Neural progenitor cell (in vitro differentiated cells): Measurements from ENCODE around the gene ABL2. TPM values are rescaled to one million over a fixed set of nuclear protein-coding genes. Genes with fewer than 3 reads are reported as not detected.

Experiments
- DNase-seq: peaks from one replicate; pipeline ENCODE4 v3.0.0-alpha.2; 2016; ENCODE audit warnings: low spot score
- H2AFZ ChIP-seq: fragments of 200-600 bp; sonication (generic); replicated peaks from 2 replicates; pipeline ENCODE4 v1.6.1; 2016; ENCODE audit warnings: antibody characterized with exemption
- H3F3A ChIP-seq: fragments of 200-600 bp; sonication (generic); 2 replicates; pipeline ENCODE4 v1.6.1; 2016; ENCODE audit warnings: antibody characterized with exemption, low read depth
- H3K27ac ChIP-seq: fragments of 200-600 bp; sonication (generic); 2 replicates; pipeline ENCODE4 v1.5.1; 2016; ENCODE audit warnings: mild to moderate bottlenecking
- H3K27me3 ChIP-seq: fragments of 200-600 bp; sonication (generic); 2 replicates; pipeline ENCODE4 v1.6.1; 2016; ENCODE audit warnings: mild to moderate bottlenecking, moderate library complexity
- H3K36me3 ChIP-seq: fragments of 200-600 bp; sonication (generic); 2 replicates; pipeline ENCODE4 v1.5.1; 2016
- H3K4me1 ChIP-seq: fragments of 200-600 bp; sonication (generic); 2 replicates; pipeline ENCODE4 v1.6.1; 2016; ENCODE audit warnings: mixed run types
- H3K4me2 ChIP-seq: fragments of 200-600 bp; sonication (generic); 2 replicates; pipeline ENCODE4 v1.6.1; 2016
- H3K4me3 ChIP-seq: fragments of 200-600 bp; sonication (generic); 2 replicates; pipeline ENCODE4 v1.5.1; 2016
- H3K79me2 ChIP-seq: fragments of 200-600 bp; sonication (generic); 2 replicates; pipeline ENCODE4 v1.6.1; 2016; ENCODE audit warnings: low read depth
- H3K9ac ChIP-seq: fragments of 200-600 bp; sonication (generic); 2 replicates; pipeline ENCODE4 v1.6.1; 2016
- H3K9me3 ChIP-seq: fragments of 200-600 bp; sonication (generic); 2 replicates; pipeline ENCODE4 v1.5.1; 2016; ENCODE audit warnings: low read depth
- H4K20me1 ChIP-seq: fragments of 200-600 bp; sonication (generic); 2 replicates; pipeline ENCODE4 v1.6.1; 2016; ENCODE audit warnings: low read depth
- H3K27ac Mint-ChIP-seq: 3 replicates; pipeline ENCODE4 v1.8.0; 2021; ENCODE audit warnings: mixed read lengths
- H3K27me3 Mint-ChIP-seq: 2 replicates; pipeline ENCODE4 v1.8.0; 2022; ENCODE audit warnings: low read depth, mild to moderate bottlenecking, inconsistent platforms, moderate library complexity, mixed read lengths; ENCODE audit not compliant: insufficient read depth
- H3K36me3 Mint-ChIP-seq: 3 replicates; pipeline ENCODE4 v1.8.0; 2021; ENCODE audit warnings: mixed read lengths
- H3K4me1 Mint-ChIP-seq: 3 replicates; pipeline ENCODE4 v1.8.0; 2021; ENCODE audit warnings: mixed read lengths
- H3K4me3 Mint-ChIP-seq: 3 replicates; pipeline ENCODE4 v1.8.0; 2021; ENCODE audit warnings: mild to moderate bottlenecking, moderate library complexity, mixed read lengths
- H3K9me3 Mint-ChIP-seq: 3 replicates; pipeline ENCODE4 v1.8.0; 2020; ENCODE audit warnings: mixed read lengths
- EZH2 ChIP-seq: fragments of 200-600 bp; sonication (generic); IDR thresholded peaks from 2 replicates; pipeline ENCODE4 v1.6.1; 2017; ENCODE audit warnings: antibody characterized with exemption, mild to moderate bottlenecking, moderate library complexity
- EZH2phosphoT487 ChIP-seq: fragments of 200-600 bp; sonication (generic); IDR thresholded peaks from 2 replicates; pipeline ENCODE4 v1.6.1; 2017; ENCODE audit warnings: antibody characterized with exemption
- total RNA-seq: library from RNA; depleted of rRNA; stranded (reverse); fragments of >200 nt; gene quantifications from 2 replicates; pipeline ENCODE4 v1.2.3, GENCODE V29; 2015; ENCODE audit warnings: low replicate concordance
- TF ChIP-seq, protein P1 (sequence below): fragments of 200-600 bp; sonication (generic); IDR thresholded peaks from 2 replicates; pipeline ENCODE4 v1.5.1; 2017; ENCODE audit warnings: antibody characterized with exemption, mild to moderate bottlenecking

Gene ABL2
- total RNA-seq, 1 donor from 2014 or later = 17.9 TPM

- no peak for DNase-seq
- H3K9ac ChIP-seq = no peak overlapping the region
- H3K4me1 ChIP-seq = no peaks in the 10 kb centered on the region
- peaks cover 20% of the 10 kb centered on the region for H4K20me1 ChIP-seq
- TF ChIP-seq EZH2phosphoT487 (no peak), EZH2 (no peak)
- TF ChIP-seq, protein P1, sequence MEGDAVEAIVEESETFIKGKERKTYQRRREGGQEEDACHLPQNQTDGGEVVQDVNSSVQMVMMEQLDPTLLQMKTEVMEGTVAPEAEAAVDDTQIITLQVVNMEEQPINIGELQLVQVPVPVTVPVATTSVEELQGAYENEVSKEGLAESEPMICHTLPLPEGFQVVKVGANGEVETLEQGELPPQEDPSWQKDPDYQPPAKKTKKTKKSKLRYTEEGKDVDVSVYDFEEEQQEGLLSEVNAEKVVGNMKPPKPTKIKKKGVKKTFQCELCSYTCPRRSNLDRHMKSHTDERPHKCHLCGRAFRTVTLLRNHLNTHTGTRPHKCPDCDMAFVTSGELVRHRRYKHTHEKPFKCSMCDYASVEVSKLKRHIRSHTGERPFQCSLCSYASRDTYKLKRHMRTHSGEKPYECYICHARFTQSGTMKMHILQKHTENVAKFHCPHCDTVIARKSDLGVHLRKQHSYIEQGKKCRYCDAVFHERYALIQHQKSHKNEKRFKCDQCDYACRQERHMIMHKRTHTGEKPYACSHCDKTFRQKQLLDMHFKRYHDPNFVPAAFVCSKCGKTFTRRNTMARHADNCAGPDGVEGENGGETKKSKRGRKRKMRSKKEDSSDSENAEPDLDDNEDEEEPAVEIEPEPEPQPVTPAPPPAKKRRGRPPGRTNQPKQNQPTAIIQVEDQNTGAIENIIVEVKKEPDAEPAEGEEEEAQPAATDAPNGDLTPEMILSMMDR = no peak
- peaks cover 78% of the 10 kb centered on the region for H3K79me2 ChIP-seq
- no peak overlapping the region for H3K4me2 ChIP-seq
- no peaks in the 10 kb centered on the region for H3F3A ChIP-seq
- H3K4me3 Mint-ChIP-seq = no peak overlapping the region
- no peaks in the 10 kb centered on the region for H3K9me3 ChIP-seq
- no peak overlapping the region for H3K4me3 ChIP-seq
- H2AFZ ChIP-seq = no peak overlapping the region
- no peaks in the 10 kb centered on the region for H3K36me3 ChIP-seq
- H3K27ac Mint-ChIP-seq = no peak overlapping the region
- no peaks in the 10 kb centered on the region for H3K27me3 Mint-ChIP-seq
- no peaks in the 10 kb centered on the region for H3K9me3 Mint-ChIP-seq
- no peaks in the 10 kb centered on the region for H3K27me3 ChIP-seq
- H3K27ac ChIP-seq = no peak overlapping the region
- H3K4me1 Mint-ChIP-seq = no peaks in the 10 kb centered on the region
- no peaks in the 10 kb centered on the region for H3K36me3 Mint-ChIP-seq
These were observed 62.1 kb downstream of the ABL2 start for GRCh38 chr1:179167418-179167777.

DNA sequence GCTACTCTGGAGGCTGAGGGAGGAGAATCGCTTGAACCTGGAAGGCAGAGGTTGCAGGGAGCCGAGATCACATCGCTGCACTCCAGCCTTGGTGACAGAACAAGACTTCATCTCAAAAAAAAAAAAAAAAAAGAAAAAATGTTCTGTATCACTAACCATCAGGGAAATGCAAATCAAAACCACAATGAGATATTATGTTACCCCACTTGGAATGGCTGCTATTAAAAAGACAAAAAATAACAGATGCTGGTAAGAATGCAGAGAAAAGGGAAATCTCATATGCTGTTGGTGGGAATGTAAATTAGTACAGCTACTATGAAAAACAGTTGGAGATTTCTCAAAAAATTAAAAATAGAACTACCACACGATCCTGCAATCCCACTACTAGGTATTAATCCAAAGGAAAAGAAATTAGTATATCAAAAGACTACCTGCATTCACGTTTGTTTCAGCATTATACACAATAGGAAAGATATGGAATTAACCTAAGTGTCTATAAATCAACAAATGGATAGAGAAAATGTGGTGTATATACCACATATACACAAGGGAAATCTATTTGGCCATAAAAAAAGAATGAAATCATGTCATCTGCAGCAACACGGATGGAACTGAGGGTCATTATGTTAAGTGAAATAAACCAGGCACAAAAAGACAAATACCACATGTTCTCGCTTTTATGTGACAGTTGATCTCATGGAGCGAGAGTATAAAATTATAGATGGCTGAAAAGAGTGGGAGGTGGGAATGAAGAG, 62.6 kb downstream of the ABL2 start:
- Mint-ChIP-seq H3K27ac (no peak overlapping the region), H3K9me3 (no peaks in the 10 kb centered on the region), H3K4me3 (no peak overlapping the region), H3K36me3 (peaks cover 2% of the 10 kb centered on the region), H3K4me1 (no peaks in the 10 kb centered on the region), H3K27me3 (no peaks in the 10 kb centered on the region)
- no peaks in the 10 kb centered on the region for H3F3A ChIP-seq
- peaks cover 20% of the 10 kb centered on the region for H4K20me1 ChIP-seq
- no peak for TF ChIP-seq EZH2phosphoT487
- TF ChIP-seq, protein P1 = no peak
- no peak for TF ChIP-seq EZH2
- no peak overlapping the region for H3K9ac ChIP-seq
- no peaks in the 10 kb centered on the region for H3K4me1 ChIP-seq
- H3K27ac ChIP-seq = no peak overlapping the region
- H2AFZ ChIP-seq = no peak overlapping the region
- H3K79me2 ChIP-seq = peaks cover 78% of the 10 kb centered on the region
- no peak for DNase-seq
- H3K27me3 ChIP-seq = no peaks in the 10 kb centered on the region
- no peak overlapping the region for H3K4me3 ChIP-seq
- H3K9me3 ChIP-seq = no peaks in the 10 kb centered on the region
- no peaks in the 10 kb centered on the region for H3K36me3 ChIP-seq
- no peak overlapping the region for H3K4me2 ChIP-seq

GRCh38 chr1:179164494-179164893, 65.0 kb downstream of the ABL2 start:
- H3K9me3 Mint-ChIP-seq = no peaks in the 10 kb centered on the region
- H3K36me3 Mint-ChIP-seq = peaks cover 4% of the 10 kb centered on the region
- Histone ChIP-seq H3K9ac (no peak overlapping the region), H3K4me2 (no peak overlapping the region), H3K27me3 (no peaks in the 10 kb centered on the region), H4K20me1 (peaks cover 18% of the 10 kb centered on the region), H3K9me3 (no peaks in the 10 kb centered on the region), H3K27ac (no peak overlapping the region), H3K4me1 (no peaks in the 10 kb centered on the region), H3F3A (no peaks in the 10 kb centered on the region), H2AFZ (no peak overlapping the region), H3K4me3 (no peak overlapping the region), H3K79me2 (peaks cover 81% of the 10 kb centered on the region), H3K36me3 (no peaks in the 10 kb centered on the region)
- no peak overlapping the region for H3K27ac Mint-ChIP-seq
- no peaks in the 10 kb centered on the region for H3K4me1 Mint-ChIP-seq
- H3K27me3 Mint-ChIP-seq = no peaks in the 10 kb centered on the region
- DNase-seq = no peak
- TF ChIP-seq, protein P1 = no peak
- TF ChIP-seq EZH2 = no peak
- TF ChIP-seq EZH2phosphoT487 = no peak
- H3K4me3 Mint-ChIP-seq = no peak overlapping the region
